Hepatocyte (in vitro differentiated cells): ENCODE data around the gene KRT32.

ENCODE experiments used
- CTCF ChIP-seq: fragments of 200-600 bp; sonication (generic); IDR thresholded peaks from 2 replicates; pipeline ENCODE4 v1.5.1; 2016; ENCODE audit warnings: antibody characterized with exemption, mild to moderate bottlenecking; ENCODE audit not compliant: poor library complexity
- EZH2phosphoT487 ChIP-seq: fragments of 200-600 bp; sonication (generic); IDR thresholded peaks from one replicate; pipeline ENCODE4 v1.6.1; 2018; ENCODE audit warnings: antibody characterized with exemption, mild to moderate bottlenecking, low read depth, moderate library complexity; ENCODE audit not compliant: unreplicated experiment, severe bottlenecking

GRCh38 chr17:41494524-41494923 is 27.3 kb upstream of the KRT32 start:
- TF ChIP-seq CTCF (no peak), EZH2phosphoT487 (no peak)
